H9 (cell line): ENCODE data around the gene DACT3. TPM values are rescaled to one million over a fixed set of nuclear protein-coding genes. Genes with fewer than 3 reads are reported as not detected.

Experiments
- DNase-seq: peaks from one replicate; pipeline ENCODE4 v3.0.0-alpha.2; 2017
- H2AFZ ChIP-seq: one replicate; pipeline ENCODE4 v1.6.1; 2013; ENCODE audit warnings: mild to moderate bottlenecking, low read length, control low read depth, moderate library complexity
- H2AK5ac ChIP-seq: 2 replicates; pipeline ENCODE4 v1.6.1; 2013; ENCODE audit warnings: low read length, control low read depth, mixed read lengths; ENCODE audit not compliant: insufficient read length
- H2BK120ac ChIP-seq: one replicate; pipeline ENCODE4 v1.6.1; 2013; ENCODE audit warnings: low read depth, mild to moderate bottlenecking, low read length, control low read depth, inconsistent platforms; ENCODE audit not compliant: poor library complexity, severe bottlenecking
- H2BK12ac ChIP-seq: 2 replicates; pipeline ENCODE4 v1.6.1; 2013; ENCODE audit warnings: low read length, control low read depth, mixed read lengths, low read depth; ENCODE audit not compliant: insufficient read length
- H2BK15ac ChIP-seq: 2 replicates; pipeline ENCODE4 v1.6.1; 2013; ENCODE audit warnings: low read depth, low read length, control low read depth
- H2BK20ac ChIP-seq: one replicate; pipeline ENCODE4 v1.6.1; 2013; ENCODE audit warnings: low read depth, mild to moderate bottlenecking, low read length, control low read depth, inconsistent platforms; ENCODE audit not compliant: poor library complexity, severe bottlenecking
- H2BK5ac ChIP-seq: 2 replicates; pipeline ENCODE4 v1.6.1; 2013; ENCODE audit warnings: low read length, control low read depth, mixed read lengths; ENCODE audit not compliant: insufficient read length
- H3K14ac ChIP-seq: 2 replicates; pipeline ENCODE4 v1.6.1; 2013; ENCODE audit warnings: low read length, control low read depth; ENCODE audit not compliant: insufficient read depth
- H3K18ac ChIP-seq: 2 replicates; pipeline ENCODE4 v1.6.1; 2013; ENCODE audit warnings: low read depth, mild to moderate bottlenecking, mixed read lengths, low read length, control low read depth; ENCODE audit not compliant: insufficient read length
- H3K23ac ChIP-seq: 2 replicates; pipeline ENCODE4 v1.6.1; 2013; ENCODE audit warnings: low read length, control low read depth, mixed read lengths, low read depth; ENCODE audit not compliant: insufficient read length
- H3K23me2 ChIP-seq: 2 replicates; pipeline ENCODE4 v1.6.1; 2013; ENCODE audit warnings: low read depth, mild to moderate bottlenecking, mixed read lengths, low read length, control low read depth; ENCODE audit not compliant: insufficient read length, poor library complexity, severe bottlenecking
- H3K27ac ChIP-seq: 2 replicates; pipeline ENCODE4 v1.5.1; 2013; ENCODE audit warnings: low read length, control low read depth, mixed read lengths, low read depth; ENCODE audit not compliant: insufficient read length
- H3K27me3 ChIP-seq: 2 replicates; pipeline ENCODE4 v1.6.1; 2013; ENCODE audit warnings: low read length, control low read depth, inconsistent platforms; ENCODE audit not compliant: insufficient read depth
- H3K4ac ChIP-seq: 2 replicates; pipeline ENCODE4 v1.6.1; 2013; ENCODE audit warnings: low read depth, mild to moderate bottlenecking, control low read depth, inconsistent platforms, low read length, moderate library complexity
- H3K4me1 ChIP-seq: 2 replicates; pipeline ENCODE4 v1.6.1; 2013; ENCODE audit warnings: low read length, control low read depth, inconsistent platforms; ENCODE audit not compliant: insufficient read depth
- H3K4me2 ChIP-seq: 2 replicates; pipeline ENCODE4 v1.6.1; 2013; ENCODE audit warnings: low read length, control low read depth, mixed read lengths; ENCODE audit not compliant: insufficient read length, insufficient read depth
- H3K56ac ChIP-seq: 2 replicates; pipeline ENCODE4 v1.6.1; 2013; ENCODE audit warnings: low read depth, mild to moderate bottlenecking, mixed read lengths, low read length, control low read depth; ENCODE audit not compliant: insufficient read length
- H3K79me1 ChIP-seq: 2 replicates; pipeline ENCODE4 v1.6.1; 2013; ENCODE audit warnings: low read depth, mild to moderate bottlenecking, moderate library complexity, low read length, control low read depth, inconsistent platforms; ENCODE audit not compliant: insufficient read depth, poor library complexity, severe bottlenecking
- H3K79me2 ChIP-seq: 2 replicates; pipeline ENCODE4 v1.6.1; 2013; ENCODE audit warnings: low read length, control low read depth, inconsistent platforms; ENCODE audit not compliant: insufficient read depth
- H3K9ac ChIP-seq: 2 replicates; pipeline ENCODE4 v1.6.1; 2013; ENCODE audit warnings: low read length, control low read depth, mixed read lengths; ENCODE audit not compliant: insufficient read length; ENCODE audit errors: extremely low read depth
- H3K9me3 ChIP-seq: one replicate; pipeline ENCODE4 v1.6.1; 2013; ENCODE audit warnings: low read depth, low read length, inconsistent platforms; ENCODE audit not compliant: control insufficient read depth
- H3T11ph ChIP-seq: one replicate; pipeline ENCODE4 v1.6.1; 2013; ENCODE audit warnings: mild to moderate bottlenecking, low read length, control low read depth, inconsistent platforms
- H4K20me1 ChIP-seq: one replicate; pipeline ENCODE4 v1.6.1; 2013; ENCODE audit not compliant: control insufficient read depth, insufficient read length, insufficient read depth
- H4K5ac ChIP-seq: 2 replicates; pipeline ENCODE4 v1.6.1; 2013; ENCODE audit warnings: low read depth, mild to moderate bottlenecking, mixed read lengths, low read length, control low read depth; ENCODE audit not compliant: insufficient read length
- H4K8ac ChIP-seq: replicated peaks from 2 replicates; pipeline ENCODE4 v1.6.1; 2013; ENCODE audit warnings: low read length, control low read depth, mixed read lengths, low read depth; ENCODE audit not compliant: insufficient read length
- H4K91ac ChIP-seq: 2 replicates; pipeline ENCODE4 v1.6.1; 2013; ENCODE audit warnings: low read depth, mild to moderate bottlenecking, moderate library complexity, mixed read lengths, low read length, control low read depth; ENCODE audit not compliant: insufficient read length
- H3K27ac Mint-ChIP-seq, 3 experiments: 2 replicates in 2 of 3; 3 replicates in 1 of 3; pipeline ENCODE4 v1.8.0; 2020 to 2021; ENCODE audit warnings: mixed read lengths in 3 of 3, mild to moderate bottlenecking in 1 of 3, moderate library complexity in 1 of 3
- H3K27me3 Mint-ChIP-seq: 2 replicates; pipeline ENCODE4 v1.8.0; 2021; ENCODE audit warnings: low read depth, mild to moderate bottlenecking, moderate library complexity, mixed read lengths
- H3K36me3 Mint-ChIP-seq, 3 experiments: 2 replicates in 2 of 3; 3 replicates in 1 of 3; pipeline ENCODE4 v1.8.0; 2020 to 2021; ENCODE audit warnings: low read depth in 3 of 3, mixed read lengths in 3 of 3; ENCODE audit not compliant: insufficient read depth in 1 of 3
- H3K4me1 Mint-ChIP-seq, 2 experiments: 2 replicates each; pipeline ENCODE4 v1.8.0; 2020; ENCODE audit warnings: mixed read lengths in 2 of 2
- H3K4me3 Mint-ChIP-seq, 2 experiments: 2 replicates in 1 of 2; 3 replicates in 1 of 2; pipeline ENCODE4 v1.8.0; 2020 to 2021; ENCODE audit warnings: mild to moderate bottlenecking in 2 of 2, mixed read lengths in 2 of 2, moderate library complexity in 1 of 2
- H3K9me3 Mint-ChIP-seq, 2 experiments: 2 replicates in 1 of 2; 3 replicates in 1 of 2; pipeline ENCODE4 v1.8.0; 2020; ENCODE audit warnings: mild to moderate bottlenecking in 2 of 2, mixed read lengths in 2 of 2, moderate library complexity in 1 of 2
- whole genome bisulfite sequencing: extraction: QIAGEN DNeasy Blood & Tissue Kit; methylation state at CpG from one replicate; pipeline ENCODE4 v1.1.7; 2013; ENCODE audit warnings: missing lambda C conversion rate, low lambda C conversion rate, mixed read lengths; ENCODE audit not compliant: insufficient read length; ENCODE audit errors: extremely low coverage; 5-methylcytosine and 5-hydroxymethylcytosine counted together
- total RNA-seq: library from RNA; stranded (reverse); gene quantifications from 2 replicates; pipeline ENCODE4 v1.2.1, GENCODE V29; 2021
- TF ChIP-seq, protein P1 (sequence below): fragments of 200-600 bp; sonication (generic); conservative IDR thresholded peaks from 3 replicates; pipeline ENCODE4 v1.8.0; 2021; ENCODE audit warnings: antibody characterized with exemption, mild to moderate bottlenecking

Gene DACT3
- total RNA-seq, 1 experiment from 2014 or later, result 0.87 TPM

DNA sequence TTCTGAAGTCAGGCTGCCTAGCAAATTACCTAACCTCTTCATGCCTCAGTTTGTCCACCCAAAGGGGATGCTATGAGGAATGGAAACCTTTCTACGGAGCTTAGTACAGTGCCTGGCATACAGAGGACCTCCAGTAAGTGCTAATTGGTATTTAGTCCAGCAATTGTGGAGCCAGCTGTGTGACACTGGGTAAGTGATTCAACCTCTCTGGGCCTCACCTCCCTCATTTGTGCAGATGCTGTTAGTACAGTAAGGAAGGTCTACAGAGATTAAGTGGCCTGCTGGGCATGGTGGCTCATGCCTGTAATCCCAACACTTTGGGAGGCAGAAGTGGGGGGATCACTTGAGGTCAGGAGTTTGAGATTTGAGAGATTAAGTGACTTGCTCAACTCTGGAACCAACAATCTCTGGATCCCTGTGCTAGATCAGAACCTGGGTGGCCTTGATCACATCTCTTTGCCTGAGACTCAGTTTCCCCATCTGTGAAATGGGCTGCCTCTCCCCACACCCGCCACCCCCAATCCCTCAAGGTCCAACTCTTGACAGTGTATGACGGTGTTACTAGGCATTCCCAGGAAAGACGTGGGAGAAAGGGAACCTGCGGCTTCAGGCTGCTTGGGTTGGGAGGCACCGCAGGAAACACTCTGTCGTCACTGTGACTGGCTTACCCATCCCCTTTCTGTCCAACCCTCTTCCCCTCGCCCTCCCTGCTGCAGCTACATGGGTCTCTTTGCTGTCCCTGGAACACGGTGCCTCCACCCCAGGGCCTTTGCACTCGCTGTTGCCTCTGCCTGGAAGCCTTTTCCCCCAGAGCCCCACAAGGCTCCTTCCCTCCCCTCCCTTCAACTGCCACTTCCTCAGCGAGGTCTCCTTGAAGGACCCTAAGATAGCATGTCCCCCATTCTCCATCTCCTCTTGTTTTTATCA is 37.7 kb upstream of the DACT3 start:
- Histone ChIP-seq H3K18ac (no peak overlapping the region), H3K79me2 (no peaks in the 10 kb centered on the region), H3K4me2 (no peak overlapping the region), H3K79me1 (no peaks in the 10 kb centered on the region), H3K56ac (no peak overlapping the region), H3K27me3 (no peaks in the 10 kb centered on the region), H4K20me1 (no peaks in the 10 kb centered on the region), H2BK15ac (no peak overlapping the region), H3K14ac (no peak overlapping the region), H3T11ph (no peak overlapping the region), H2BK120ac (no peak overlapping the region), H2BK5ac (no peak overlapping the region), H2BK12ac (no peak overlapping the region), H2BK20ac (no peak overlapping the region), H3K23me2 (no peaks in the 10 kb centered on the region), H4K8ac (no peak overlapping the region), H2AFZ (no peak overlapping the region), H3K4ac (no peak overlapping the region), H3K27ac (no peak overlapping the region), H3K23ac (no peak overlapping the region), H4K91ac (no peak overlapping the region), H3K9me3 (no peaks in the 10 kb centered on the region), H4K5ac (no peak overlapping the region), H3K4me1 (no peaks in the 10 kb centered on the region), H2AK5ac (no peak overlapping the region), H3K9ac (no peak overlapping the region)
- DNase-seq, result no peak
- Mint-ChIP-seq H3K4me3 (no peak overlapping the region), H3K4me1 (peaks cover 7 to 17% of the 10 kb centered on the region in 2 experiments), H3K27ac (no peak overlapping the region; a peak in 2 of 7 replicates), H3K9me3 (no peaks in the 10 kb centered on the region), H3K36me3 (peaks cover 40 to 80% (median 79%) of the 10 kb centered on the region in 3 experiments; a peak in 6 of 7 replicates), H3K27me3 (no peaks in the 10 kb centered on the region; the same call in 1 of the 2 replicates)
- TF ChIP-seq, protein P1, sequence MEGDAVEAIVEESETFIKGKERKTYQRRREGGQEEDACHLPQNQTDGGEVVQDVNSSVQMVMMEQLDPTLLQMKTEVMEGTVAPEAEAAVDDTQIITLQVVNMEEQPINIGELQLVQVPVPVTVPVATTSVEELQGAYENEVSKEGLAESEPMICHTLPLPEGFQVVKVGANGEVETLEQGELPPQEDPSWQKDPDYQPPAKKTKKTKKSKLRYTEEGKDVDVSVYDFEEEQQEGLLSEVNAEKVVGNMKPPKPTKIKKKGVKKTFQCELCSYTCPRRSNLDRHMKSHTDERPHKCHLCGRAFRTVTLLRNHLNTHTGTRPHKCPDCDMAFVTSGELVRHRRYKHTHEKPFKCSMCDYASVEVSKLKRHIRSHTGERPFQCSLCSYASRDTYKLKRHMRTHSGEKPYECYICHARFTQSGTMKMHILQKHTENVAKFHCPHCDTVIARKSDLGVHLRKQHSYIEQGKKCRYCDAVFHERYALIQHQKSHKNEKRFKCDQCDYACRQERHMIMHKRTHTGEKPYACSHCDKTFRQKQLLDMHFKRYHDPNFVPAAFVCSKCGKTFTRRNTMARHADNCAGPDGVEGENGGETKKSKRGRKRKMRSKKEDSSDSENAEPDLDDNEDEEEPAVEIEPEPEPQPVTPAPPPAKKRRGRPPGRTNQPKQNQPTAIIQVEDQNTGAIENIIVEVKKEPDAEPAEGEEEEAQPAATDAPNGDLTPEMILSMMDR, result no peak
- WGBS, result no CpG with 5 or more reads among the region's 11 CpGs
